ENCODE results near the gene C9orf57.
A peak's percentile ranks its signal among the peaks of the same experiment; 100 is the strongest.
"Not testable (repeated sequence)": the region's sequence is repeated elsewhere in the genome, so short reads cannot be mapped to it uniquely, and the experiment has no call there.

C9orf57 gene

DNA sequence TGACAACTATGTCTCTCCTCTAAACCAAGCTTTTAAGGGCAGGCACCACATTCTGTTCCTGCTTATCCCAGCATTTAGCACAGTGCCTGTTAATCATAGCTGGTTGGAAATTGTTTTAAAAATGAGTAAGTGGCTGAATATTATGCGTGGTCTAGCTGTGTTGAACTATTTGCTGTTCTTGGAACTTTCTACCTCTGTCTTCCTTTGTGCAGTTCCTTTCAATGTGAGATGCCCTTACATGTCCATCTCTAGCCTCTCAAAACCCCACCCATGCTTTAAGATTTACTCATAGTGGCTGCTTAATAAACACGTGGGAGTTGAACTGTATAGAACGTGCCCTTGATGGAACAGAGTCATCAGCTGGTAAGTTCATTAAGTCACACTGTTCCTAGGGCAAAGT lies 34.5 kb downstream of the C9orf57 start:
- TF ChIP-seq, protein P1, sequence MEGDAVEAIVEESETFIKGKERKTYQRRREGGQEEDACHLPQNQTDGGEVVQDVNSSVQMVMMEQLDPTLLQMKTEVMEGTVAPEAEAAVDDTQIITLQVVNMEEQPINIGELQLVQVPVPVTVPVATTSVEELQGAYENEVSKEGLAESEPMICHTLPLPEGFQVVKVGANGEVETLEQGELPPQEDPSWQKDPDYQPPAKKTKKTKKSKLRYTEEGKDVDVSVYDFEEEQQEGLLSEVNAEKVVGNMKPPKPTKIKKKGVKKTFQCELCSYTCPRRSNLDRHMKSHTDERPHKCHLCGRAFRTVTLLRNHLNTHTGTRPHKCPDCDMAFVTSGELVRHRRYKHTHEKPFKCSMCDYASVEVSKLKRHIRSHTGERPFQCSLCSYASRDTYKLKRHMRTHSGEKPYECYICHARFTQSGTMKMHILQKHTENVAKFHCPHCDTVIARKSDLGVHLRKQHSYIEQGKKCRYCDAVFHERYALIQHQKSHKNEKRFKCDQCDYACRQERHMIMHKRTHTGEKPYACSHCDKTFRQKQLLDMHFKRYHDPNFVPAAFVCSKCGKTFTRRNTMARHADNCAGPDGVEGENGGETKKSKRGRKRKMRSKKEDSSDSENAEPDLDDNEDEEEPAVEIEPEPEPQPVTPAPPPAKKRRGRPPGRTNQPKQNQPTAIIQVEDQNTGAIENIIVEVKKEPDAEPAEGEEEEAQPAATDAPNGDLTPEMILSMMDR (conservative IDR thresholded peaks at IDR 0.05; ENCODE audit: low read length), result no peak
- no peak overlapping the region for H3K4me3 ChIP-seq (ENCODE audit: low read length)
- DNase-seq (ENCODE audit: low read depth), result no peak

- no peak for DNase-seq (ENCODE audit: low read depth)
- TF ChIP-seq, protein P1 (conservative IDR thresholded peaks at IDR 0.05; ENCODE audit: low read length), result no peak
- no peak overlapping the region for H3K4me3 ChIP-seq (ENCODE audit: low read length)
Measured at GRCh38 chr9:72023596-72023995, 36.8 kb downstream of the C9orf57 start.

GRCh38 chr9:72022841-72023240 lies 37.6 kb downstream of the C9orf57 start:
- TF ChIP-seq, protein P1 (conservative IDR thresholded peaks at IDR 0.05; ENCODE audit: low read length), result no peak
- H3K4me3 ChIP-seq (ENCODE audit: low read length), result no peak overlapping the region
- DNase-seq (ENCODE audit: low read depth), result peak; percentile 79

- DNase-seq (ENCODE audit: low read depth), result no peak
Measured at GRCh38 chr9:72013292-72013760, 47.1 kb downstream of the C9orf57 start.

GRCh38 chr9:72012646-72013045 lies 47.8 kb downstream of the C9orf57 start:
- no peak overlapping the region for H3K4me3 ChIP-seq (ENCODE audit: low read length)
- no peak for DNase-seq (ENCODE audit: low read depth)
- TF ChIP-seq, protein P1 (conservative IDR thresholded peaks at IDR 0.05; ENCODE audit: low read length), result no peak

More at GRCh38 chr9:72013292-72013760, 47.1 kb downstream of the C9orf57 start:
- TF ChIP-seq, protein P1 (conservative IDR thresholded peaks at IDR 0.05; ENCODE audit: low read length), result no peak
- H3K4me3 ChIP-seq (ENCODE audit: low read length), result no peak overlapping the region

GRCh38 chr9:72007726-72008125 lies 52.7 kb downstream of the C9orf57 start:
- DNase-seq (ENCODE audit: low read depth), result not testable (repeated sequence)

DNA sequence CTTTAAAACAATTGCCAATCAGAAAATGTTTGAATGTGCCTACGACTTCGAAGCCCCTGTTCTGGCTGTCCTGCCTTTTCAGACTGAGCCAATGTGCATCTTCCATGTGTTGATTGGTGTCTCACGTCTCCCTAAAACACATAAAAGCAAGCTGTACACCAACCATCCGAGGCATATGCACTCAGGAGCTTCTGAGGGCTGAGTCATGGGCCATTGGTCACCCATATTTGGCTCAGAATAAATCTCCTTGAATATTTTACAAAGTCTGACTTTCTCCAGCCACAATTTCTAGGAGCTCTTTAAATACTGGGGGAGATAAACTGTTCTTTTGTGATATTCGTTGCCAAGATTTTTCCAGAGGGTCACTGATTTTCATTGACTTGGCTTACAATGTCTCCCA lies 53.9 kb downstream of the C9orf57 start:
- DNase-seq (ENCODE audit: low read depth), result peak; percentile 11
- TF ChIP-seq, protein P1 (conservative IDR thresholded peaks at IDR 0.05; ENCODE audit: low read length), result no peak
- H3K4me3 ChIP-seq (ENCODE audit: low read length), result no peak overlapping the region

More at GRCh38 chr9:72007726-72008125, 52.7 kb downstream of the C9orf57 start:
- not testable (repeated sequence) for H3K4me3 ChIP-seq (ENCODE audit: low read length)

GRCh38 chr9:72005451-72005850 lies 55.0 kb downstream of the C9orf57 start:
- TF ChIP-seq, protein P1 (conservative IDR thresholded peaks at IDR 0.05; ENCODE audit: low read length), result no peak
- no peak for DNase-seq (ENCODE audit: low read depth)
- no peak overlapping the region for H3K4me3 ChIP-seq (ENCODE audit: low read length)

Data from AG10803 (cell line).